GM19238 (cell line): ENCODE measurements around the gene ABCC11.
"Not testable (repeated sequence)": the region's sequence is repeated elsewhere in the genome, so short reads cannot be mapped to it uniquely, and the experiment has no call there.

Experiments
- DNase-seq: peaks from one replicate; pipeline ENCODE4 v3.0.0; 2011; ENCODE audit warnings: low spot score; ENCODE audit not compliant: insufficient read length

Gene ABCC11

GRCh38 chr16:48203974-48204824 is 43.1 kb downstream of the ABCC11 start:
- DNase-seq, result no peak

DNA sequence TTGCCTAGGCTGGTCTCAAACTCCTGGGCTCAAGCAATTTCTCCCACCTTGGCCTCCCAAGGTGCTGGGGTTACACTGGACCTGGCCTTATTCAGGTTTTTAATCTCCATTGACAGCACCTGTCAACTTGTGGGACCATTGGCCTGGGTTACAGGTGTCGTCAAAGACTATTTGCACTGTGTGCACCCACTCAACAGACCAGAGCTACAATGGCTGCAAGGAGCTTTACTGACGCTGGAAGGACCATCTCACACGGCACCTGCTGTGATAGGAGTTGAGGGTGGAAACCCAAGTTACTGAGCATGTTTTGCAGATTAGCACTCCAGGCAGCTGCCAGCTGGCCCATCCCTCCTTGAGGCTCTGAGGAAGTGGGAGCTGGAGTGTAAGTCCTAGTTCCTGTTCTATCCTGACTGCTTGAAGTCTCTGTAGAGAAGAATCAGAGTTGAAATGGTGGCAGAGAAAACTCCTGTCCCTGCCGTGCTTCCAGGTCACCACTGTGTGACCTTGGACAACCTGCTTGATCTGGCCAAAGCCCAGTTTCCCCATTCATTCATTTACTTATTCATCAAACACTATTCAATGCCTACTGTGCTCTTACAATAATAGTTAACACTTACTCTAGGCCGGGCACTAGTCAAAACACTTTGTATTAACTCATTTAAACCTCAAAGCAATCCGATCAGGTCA is 45.7 kb downstream of the ABCC11 start:
- DNase-seq, result no peak

GRCh38 chr16:48197294-48197693 is 50.0 kb downstream of the ABCC11 start:
- DNase-seq, result no peak

DNA sequence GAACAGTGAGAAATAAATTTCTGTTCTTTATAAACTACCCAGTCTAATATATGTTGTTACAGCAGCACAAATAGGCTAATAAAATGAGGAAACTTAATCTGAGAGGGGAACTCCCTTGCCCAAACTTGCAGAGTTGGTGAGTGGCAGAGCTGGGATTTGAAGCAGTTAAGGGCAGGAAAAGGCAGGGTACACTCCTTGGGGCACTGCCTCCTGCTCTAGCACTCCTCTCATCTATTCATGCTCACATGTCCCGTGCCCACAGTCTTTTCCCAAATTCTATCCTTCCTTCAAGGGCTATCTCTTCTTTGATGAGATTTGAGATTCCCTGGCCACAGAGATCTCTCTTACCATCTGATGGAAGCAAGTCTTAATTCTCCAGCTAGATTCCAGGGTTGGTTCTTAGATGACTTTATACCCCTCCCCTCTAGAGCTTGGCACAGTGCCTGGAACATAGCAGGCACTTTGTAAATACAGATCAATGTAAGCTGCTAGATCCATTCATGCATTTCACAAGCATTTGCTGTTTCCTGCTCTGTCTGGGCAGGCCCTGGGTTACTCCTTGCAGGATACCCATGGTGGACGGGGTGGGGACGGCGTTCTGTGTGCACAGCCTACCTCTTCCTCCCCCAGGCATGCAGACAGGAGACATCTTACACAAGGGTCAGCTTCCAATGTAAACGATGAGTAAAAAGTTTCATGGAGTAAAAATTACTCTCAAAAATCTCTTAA is 52.3 kb downstream of the ABCC11 start:
- no peak for DNase-seq

DNA sequence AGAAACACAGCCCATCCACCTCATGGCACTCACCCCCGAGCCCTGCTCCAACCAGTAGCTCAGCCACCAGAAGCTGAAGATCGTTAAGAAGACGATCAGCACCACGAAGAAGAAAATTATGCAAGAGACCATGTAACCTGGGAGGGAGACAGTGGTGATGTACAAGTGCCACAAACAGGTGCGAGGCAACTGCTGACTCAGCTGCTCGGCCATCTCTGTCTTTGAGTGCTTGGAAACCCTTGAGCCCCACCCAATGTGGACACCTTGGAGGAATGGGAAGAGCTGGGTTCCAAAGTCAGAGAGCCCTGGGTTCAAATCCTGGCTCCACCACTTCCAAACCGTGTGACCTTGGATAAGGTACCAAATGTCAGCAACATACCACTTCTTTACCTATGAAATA is 53.5 kb downstream of the ABCC11 start:
- DNase-seq, result no peak

DNA sequence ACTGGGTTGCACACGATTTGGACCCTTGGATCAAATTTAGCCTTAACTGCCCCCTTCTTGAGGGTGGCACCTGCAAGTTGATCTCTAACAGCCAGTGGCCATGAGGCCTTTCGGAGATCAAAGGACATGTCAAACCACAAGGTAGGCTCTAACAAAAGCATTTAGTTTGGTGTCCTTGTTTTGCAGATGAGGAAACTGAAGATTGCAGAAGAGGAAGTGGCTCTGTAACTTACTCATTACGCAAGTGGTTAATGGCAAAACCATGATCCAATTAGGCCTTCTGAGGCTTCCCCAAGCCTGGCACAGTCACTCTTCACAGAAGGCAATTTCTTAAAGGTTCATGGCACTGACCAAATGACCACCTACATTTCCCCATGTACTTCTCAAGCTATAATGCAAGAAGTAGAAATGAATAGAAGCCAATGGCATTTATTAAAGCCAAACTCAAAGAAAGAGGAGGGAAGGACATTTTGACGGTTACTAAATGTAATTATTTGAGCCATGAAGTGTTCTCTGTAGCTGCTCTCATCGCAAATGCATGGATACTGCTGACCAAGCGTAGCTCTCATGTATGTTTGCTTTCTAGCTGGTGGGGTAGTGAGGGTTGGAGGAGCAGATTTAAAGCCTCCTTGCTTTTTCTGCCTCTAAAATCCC is 58.8 kb downstream of the ABCC11 start:
- DNase-seq, result peak; percentile 39

- no peak for DNase-seq
These were observed 59.6 kb downstream of the ABCC11 start for GRCh38 chr16:48187779-48188178.

DNA sequence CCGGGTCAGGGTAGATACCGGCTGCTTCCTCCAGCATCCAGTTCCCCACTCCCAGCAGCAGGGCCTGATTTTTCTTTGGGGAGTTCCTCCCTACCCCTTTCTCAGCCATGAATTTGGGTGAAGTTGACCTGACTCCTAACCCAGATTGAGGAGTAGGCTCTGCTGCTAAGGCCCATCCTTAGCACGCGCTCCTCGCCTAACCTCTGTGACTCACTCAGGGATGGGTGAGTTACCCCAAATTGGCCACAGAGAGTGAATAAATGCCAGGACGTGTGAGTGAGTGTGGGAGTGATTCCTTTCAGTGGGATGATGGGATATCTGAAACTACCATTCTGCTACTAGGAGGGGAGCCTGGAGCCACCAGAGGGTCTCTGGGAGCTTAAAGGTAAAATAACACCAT is 62.7 kb downstream of the ABCC11 start:
- no peak for DNase-seq

DNA sequence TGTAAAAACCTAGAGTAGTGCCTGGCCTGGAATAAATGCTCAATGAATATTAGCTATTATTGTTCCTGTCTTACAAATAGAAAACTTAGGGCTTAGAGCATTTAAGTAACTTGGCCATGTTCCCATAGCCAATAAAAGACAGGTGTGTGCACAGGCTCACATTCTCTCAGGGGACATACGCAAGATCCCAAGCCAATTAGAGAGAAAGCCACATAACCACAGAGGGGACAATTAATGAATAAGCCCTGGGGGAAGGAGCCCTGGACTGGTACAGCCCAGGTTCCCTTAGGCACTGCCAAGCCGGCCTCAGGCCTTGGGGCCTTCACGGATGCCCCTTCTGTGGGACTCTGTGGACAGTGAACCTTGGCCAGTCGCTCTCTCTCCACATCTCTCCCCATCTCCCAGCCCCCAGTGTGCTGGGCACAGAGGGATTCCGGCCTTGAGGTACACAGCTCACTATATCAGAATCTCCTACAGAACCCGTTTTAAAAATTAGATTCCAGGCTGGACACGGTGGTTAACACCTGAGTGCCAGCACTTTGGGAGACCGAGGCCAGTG is 64.3 kb downstream of the ABCC11 start:
- no peak for DNase-seq

DNA sequence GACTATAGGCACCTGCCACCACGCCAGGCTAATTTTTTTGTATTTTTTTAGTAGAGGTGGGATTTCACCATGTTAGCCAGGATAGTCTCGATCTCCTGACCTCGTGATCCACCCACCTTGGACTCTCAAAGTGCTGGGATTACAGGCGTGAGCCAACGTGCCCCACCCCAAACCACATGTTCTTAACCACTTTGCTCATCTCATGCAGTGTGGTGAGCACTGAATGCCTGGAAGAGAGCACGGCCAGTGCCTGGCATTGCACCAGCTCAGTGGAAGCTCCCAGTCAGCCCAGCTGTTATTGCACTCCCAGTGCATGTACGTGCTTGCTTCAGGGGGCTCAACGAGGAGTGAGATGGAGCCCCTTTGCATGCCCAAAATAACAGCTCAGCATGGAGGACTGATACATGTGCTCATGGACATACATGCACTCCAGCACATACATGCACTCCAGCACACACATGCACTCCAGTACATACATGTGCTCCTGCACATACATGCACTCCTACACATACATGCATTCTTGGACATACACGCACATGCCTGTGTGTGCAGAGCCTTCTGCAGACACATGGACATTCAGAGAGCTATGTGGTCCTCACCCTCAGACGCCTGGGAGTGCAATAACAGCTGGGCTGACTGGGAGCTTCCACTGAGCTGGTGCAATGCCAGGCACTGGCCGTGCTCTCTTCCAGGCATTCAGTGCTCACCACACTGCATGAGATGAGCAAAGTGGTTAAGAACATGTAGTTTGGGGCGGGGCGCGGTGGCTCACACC is 65.4 kb downstream of the ABCC11 start:
- not testable (repeated sequence) for DNase-seq

- no peak for DNase-seq
These were observed 66.4 kb downstream of the ABCC11 start for GRCh38 chr16:48180868-48181480.

DNA sequence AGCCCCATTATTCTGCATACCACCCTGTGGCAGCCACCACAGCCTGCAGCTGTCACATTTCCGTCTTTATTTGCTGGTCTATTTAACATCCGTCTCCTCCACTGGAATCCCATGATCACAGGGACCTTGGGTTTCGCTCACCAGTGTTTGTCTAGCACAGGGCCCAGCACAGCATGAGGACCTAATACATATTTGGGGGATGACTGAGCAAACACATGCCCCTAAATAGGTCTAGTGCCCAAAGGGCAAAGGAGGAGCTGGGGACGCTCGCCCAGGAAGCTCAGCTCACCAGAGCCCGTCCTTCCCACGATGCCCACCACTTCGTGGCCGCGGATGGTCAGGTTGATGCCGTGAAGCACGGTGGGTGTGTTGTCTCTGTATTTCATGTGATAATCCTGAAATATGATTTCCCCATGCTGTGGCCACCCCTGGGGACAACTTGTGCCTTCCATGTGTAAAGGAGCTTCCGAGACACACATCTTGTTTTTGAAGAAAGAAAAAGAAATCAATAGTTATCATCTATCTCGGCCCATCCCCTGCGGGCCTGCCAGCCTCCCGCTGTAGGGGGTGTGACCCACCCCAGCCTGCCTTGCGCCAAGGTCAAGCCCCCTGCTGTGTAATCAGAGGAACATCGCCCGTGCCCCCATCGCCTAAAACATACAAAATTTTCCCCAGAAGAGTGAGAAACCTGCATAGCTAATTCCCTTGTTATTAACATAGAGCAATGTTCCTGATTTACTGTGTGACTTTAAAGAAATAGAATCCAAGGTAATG is 70.5 kb downstream of the ABCC11 start:
- no peak for DNase-seq

- no peak for DNase-seq
These were observed 73.5 kb downstream of the ABCC11 start for GRCh38 chr16:48173889-48174288.

DNA sequence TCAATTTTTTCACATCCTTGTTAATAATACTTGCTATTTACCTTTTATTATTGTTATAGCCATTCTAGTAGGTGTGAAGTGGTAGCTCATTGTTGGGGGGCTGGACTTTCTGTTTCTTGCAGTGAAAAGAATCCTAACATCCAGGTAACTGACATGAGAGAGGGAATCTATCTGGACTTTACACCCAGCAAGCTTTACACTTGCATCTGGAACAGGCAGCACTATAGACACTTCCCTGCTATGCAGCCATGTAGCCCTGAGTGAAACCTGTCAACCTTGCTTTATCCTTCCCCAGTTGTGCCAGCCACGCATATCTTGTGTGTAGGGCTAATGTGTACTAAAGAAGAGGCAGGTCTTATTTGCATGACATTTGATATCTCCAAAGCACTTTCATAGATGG is 74.7 kb downstream of the ABCC11 start:
- no peak for DNase-seq

GRCh38 chr16:48169896-48170295 is 77.4 kb downstream of the ABCC11 start:
- DNase-seq, result no peak

GRCh38 chr16:48168075-48168474 is 79.3 kb downstream of the ABCC11 start:
- DNase-seq, result no peak

- DNase-seq, result not testable (repeated sequence)
These were observed 80.7 kb downstream of the ABCC11 start for GRCh38 chr16:48166617-48167016.

GRCh38 chr16:48165961-48166578 is 81.3 kb downstream of the ABCC11 start:
- DNase-seq, result no peak
